ENCODE data around the gene SH2D3A.

Gene SH2D3A

DNA sequence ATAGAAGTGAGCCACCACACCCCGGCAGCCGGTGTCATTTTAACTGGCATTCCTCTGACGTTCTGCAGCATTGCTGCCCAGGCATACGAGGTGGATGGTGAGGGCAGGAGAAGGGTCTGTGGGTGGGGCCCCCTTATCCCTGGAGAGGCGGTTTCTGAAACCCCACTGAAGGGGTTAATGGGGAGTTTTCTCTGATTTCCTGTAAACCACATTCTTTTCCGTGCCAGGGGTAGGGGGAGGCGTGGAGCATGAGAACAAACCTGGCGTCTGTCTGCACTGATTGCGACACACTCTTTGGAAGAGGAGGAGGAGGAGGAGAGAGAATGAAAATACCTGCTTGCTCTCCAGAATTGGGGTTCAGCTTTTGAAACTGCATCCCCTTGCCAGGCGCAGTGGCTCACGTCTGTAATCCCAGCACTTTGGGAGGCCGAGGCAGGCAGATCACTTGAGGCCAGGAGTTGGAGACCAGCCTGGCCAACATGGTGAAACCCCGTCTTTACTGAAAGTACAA lies 44.1 kb downstream of the SH2D3A start:
- CTCF ChIA-PET, result no interaction called here
- DNase-seq (ENCODE audit: low read depth, low spot score), result no peak
- no peak overlapping the region for H3K4me3 ChIP-seq (ENCODE audit: low read depth, low read length)
- POLR2A ChIA-PET, result no interaction called here
- TF ChIP-seq, protein P1, sequence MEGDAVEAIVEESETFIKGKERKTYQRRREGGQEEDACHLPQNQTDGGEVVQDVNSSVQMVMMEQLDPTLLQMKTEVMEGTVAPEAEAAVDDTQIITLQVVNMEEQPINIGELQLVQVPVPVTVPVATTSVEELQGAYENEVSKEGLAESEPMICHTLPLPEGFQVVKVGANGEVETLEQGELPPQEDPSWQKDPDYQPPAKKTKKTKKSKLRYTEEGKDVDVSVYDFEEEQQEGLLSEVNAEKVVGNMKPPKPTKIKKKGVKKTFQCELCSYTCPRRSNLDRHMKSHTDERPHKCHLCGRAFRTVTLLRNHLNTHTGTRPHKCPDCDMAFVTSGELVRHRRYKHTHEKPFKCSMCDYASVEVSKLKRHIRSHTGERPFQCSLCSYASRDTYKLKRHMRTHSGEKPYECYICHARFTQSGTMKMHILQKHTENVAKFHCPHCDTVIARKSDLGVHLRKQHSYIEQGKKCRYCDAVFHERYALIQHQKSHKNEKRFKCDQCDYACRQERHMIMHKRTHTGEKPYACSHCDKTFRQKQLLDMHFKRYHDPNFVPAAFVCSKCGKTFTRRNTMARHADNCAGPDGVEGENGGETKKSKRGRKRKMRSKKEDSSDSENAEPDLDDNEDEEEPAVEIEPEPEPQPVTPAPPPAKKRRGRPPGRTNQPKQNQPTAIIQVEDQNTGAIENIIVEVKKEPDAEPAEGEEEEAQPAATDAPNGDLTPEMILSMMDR (IDR thresholded peaks at IDR 0.05; ENCODE audit: insufficient read depth, low read length, missing control alignments), result no peak

DNA sequence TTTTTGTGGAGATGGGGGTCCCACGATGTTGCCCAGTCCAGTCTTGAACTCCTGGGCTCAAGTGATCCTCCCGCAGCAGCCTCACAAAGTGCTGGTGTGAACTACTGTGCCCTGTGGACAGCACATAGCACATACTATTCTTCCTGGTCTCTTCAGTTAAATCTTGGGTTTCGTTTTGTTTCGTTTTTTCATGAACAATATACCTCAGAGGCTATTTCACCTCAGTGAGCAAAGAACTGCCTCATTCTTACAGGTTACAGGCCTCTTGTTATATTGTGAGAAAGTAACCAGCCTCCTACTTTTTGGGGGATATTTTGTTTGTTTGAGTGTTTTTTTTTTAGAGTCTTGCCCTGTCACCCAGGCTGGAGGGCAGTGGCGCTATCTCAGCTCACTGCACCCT lies 45.5 kb downstream of the SH2D3A start:
- CTCF ChIA-PET, result interaction anchor here (1.1 kb wide), 1 partner anchor 15 kb away, joined by 4 read pairs; no protein-coding TSS in a partner anchor
- H3K4me3 ChIP-seq (ENCODE audit: low read depth, low read length), result no peak overlapping the region
- POLR2A ChIA-PET, result no interaction called here
- DNase-seq (ENCODE audit: low read depth, low spot score), result no peak
- TF ChIP-seq, protein P1 (IDR thresholded peaks at IDR 0.05; ENCODE audit: insufficient read depth, low read length, missing control alignments), result no peak

DNA sequence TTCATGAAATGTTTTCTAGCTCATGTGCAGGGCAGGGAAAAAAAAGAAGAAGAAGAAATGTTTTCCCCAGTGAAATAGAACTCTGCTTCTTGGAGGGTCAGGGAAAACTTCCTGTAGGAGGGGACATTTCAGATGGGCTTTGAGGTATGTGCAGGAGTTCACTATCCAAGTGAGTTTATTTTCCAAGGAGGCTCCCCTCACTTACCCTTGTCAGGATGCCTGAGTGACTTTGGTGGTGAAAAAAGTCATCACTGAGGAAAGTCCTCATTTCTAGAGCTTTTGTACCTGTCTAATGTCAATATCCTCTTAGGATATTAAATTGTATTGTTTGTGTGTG lies 46.1 kb downstream of the SH2D3A start:
- CTCF ChIA-PET, result interaction anchor here (1.3 to 1.6 kb wide), 2 partner anchors 12 to 143 kb away, joined by 3 to 4 read pairs; no protein-coding TSS in a partner anchor
- TF ChIP-seq, protein P1 (IDR thresholded peaks at IDR 0.05; ENCODE audit: insufficient read depth, low read length, missing control alignments), result no peak
- POLR2A ChIA-PET, result no interaction called here
- H3K4me3 ChIP-seq (ENCODE audit: low read depth, low read length), result no peak overlapping the region
- no peak for DNase-seq (ENCODE audit: low read depth, low spot score)

DNA sequence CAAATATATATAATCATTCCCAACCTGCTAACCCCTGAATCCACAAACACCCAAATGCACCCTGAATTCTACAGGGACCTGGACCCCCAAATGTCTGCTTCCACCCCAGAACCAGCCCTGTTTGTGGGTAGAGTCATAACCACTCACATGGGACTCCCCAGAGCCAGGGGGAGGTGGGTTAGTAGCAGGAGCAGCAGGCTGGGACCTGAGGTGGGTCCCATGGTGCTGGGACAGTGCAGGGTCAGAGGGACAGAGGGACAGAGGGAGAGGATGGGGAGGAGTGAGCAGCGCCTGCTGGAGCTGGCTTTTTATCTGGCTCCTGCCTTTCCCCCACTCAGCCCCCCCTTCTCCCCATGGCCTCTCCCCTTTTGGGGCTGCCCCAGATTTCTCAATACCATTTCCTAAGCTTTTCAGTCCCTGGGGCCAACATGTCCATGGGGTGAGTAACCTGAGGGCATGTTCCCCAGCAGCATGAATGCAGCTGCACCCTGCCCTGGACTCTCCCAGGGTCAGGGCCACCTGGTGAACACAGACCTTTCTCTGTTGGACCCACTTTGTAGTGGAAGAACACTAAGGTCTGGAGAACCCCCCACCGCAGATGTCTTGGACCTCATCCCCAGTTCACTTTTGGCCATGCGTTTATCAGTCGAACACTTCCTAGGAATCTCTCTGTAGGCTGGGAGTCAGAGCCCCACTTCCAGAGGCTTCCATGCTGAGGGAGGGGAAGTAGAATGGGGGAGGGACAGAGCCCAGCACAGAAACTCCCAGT lies 46.7 kb downstream of the SH2D3A start, which contains the start of gene C3:
TSS of gene C3 (minus strand) at position 282 of the 769 bp plus-strand sequence. CDS start at position 221, 61 bp downstream.
- CTCF ChIA-PET, result interaction anchor here (1.3 to 1.6 kb wide), 2 partner anchors 13 to 143 kb away, joined by 3 to 4 read pairs; no protein-coding TSS in a partner anchor
- no peak within 1 kb of the TSS for H3K4me3 ChIP-seq (ENCODE audit: low read depth, low read length)
- no peak for DNase-seq (ENCODE audit: low read depth, low spot score)
- TF ChIP-seq, protein P1 (IDR thresholded peaks at IDR 0.05; ENCODE audit: insufficient read depth, low read length, missing control alignments), result no peak
- POLR2A ChIA-PET, result no interaction called here

DNA sequence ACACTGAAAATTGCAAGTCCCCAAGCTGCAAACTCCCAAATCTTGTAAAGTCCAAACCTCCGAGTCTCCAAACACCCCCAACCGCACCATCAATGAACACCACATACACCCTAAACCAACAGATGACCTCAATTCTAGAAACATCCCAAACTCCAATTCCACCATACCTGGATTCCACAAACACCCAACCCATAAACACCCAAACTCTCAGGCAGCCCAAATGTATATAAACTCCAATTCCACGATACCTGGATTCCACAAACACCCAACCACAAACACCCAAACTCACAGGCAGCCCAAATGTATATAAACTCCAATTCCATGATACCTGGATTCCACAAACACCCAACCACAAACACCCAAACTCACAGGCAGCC lies 47.3 kb downstream of the SH2D3A start:
- TF ChIP-seq, protein P1 (IDR thresholded peaks at IDR 0.05; ENCODE audit: insufficient read depth, low read length, missing control alignments), result no peak

DNA sequence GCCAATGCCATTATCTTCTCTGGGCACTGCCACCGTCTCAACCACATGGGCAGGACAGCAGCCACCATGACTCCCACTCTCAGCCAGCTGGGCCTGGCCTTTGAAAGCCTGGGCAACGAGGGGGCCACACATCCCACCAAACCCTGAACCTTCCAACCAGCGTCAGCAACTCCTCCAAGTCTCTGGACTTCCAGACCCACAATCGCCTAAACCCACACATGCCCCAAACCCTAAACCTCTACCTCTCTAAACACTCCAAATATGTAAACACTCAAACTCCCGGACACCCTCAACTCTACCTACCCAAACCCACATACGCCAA lies 47.7 kb downstream of the SH2D3A start:
- CTCF ChIA-PET, result no interaction called here
- H3K4me3 ChIP-seq (ENCODE audit: low read depth, low read length), result no peak overlapping the region
- TF ChIP-seq, protein P1 (IDR thresholded peaks at IDR 0.05; ENCODE audit: insufficient read depth, low read length, missing control alignments), result no peak
- no peak for DNase-seq (ENCODE audit: low read depth, low spot score)
- POLR2A ChIA-PET, result no interaction called here

More for the DNA sequence above, 47.3 kb downstream of the SH2D3A start:
- H3K4me3 ChIP-seq (ENCODE audit: low read depth, low read length), result no peak overlapping the region
- no peak for DNase-seq (ENCODE audit: low read depth, low spot score)
- CTCF ChIA-PET, result interaction anchor here (1.3 to 1.6 kb wide), 2 partner anchors 13 to 144 kb away, joined by 3 to 4 read pairs; no protein-coding TSS in a partner anchor
- POLR2A ChIA-PET, result no interaction called here
